Hepatocyte (in vitro differentiated cells): ENCODE measurements around the gene GLIPR1. TPM values are rescaled to one million over a fixed set of nuclear protein-coding genes. Genes with fewer than 3 reads are reported as not detected.
"Not testable (repeated sequence)": the region's sequence is repeated elsewhere in the genome, so short reads cannot be mapped to it uniquely, and the experiment has no call there.

ENCODE experiments used
- DNase-seq: peaks from one replicate; pipeline ENCODE4 v3.0.0-alpha.2; 2016; ENCODE audit warnings: low spot score
- H2AFZ ChIP-seq: fragments of 200-600 bp; sonication (generic); 2 replicates; pipeline ENCODE4 v1.6.0; 2016; ENCODE audit warnings: antibody characterized with exemption, mild to moderate bottlenecking
- H3K27ac ChIP-seq: fragments of 200-600 bp; sonication (generic); 2 replicates; pipeline ENCODE4 v1.5.1; 2016; ENCODE audit warnings: mild to moderate bottlenecking
- H3K27me3 ChIP-seq: fragments of 200-600 bp; sonication (generic); 2 replicates; pipeline ENCODE4 v1.6.1; 2016
- H3K36me3 ChIP-seq: fragments of 200-600 bp; sonication (generic); replicated peaks from 2 replicates; pipeline ENCODE4 v1.5.1; 2016; ENCODE audit warnings: low read depth; ENCODE audit not compliant: insufficient read depth
- H3K4me1 ChIP-seq: fragments of 200-600 bp; sonication (generic); 2 replicates; pipeline ENCODE4 v1.5.1; 2016; ENCODE audit warnings: mild to moderate bottlenecking, moderate library complexity; ENCODE audit not compliant: insufficient read depth
- H3K4me2 ChIP-seq: fragments of 200-600 bp; sonication (generic); 2 replicates; pipeline ENCODE4 v1.6.0; 2016
- H3K4me3 ChIP-seq: fragments of 200-600 bp; sonication (generic); 2 replicates; pipeline ENCODE4 v1.5.1; 2016; ENCODE audit warnings: mild to moderate bottlenecking
- H3K79me2 ChIP-seq: fragments of 200-600 bp; sonication (generic); 2 replicates; pipeline ENCODE4 v1.6.0; 2017; ENCODE audit warnings: mild to moderate bottlenecking
- H3K9me2 ChIP-seq: fragments of 200-600 bp; sonication (generic); replicated peaks from 2 replicates; pipeline ENCODE4 v1.6.0; 2017; ENCODE audit warnings: mild to moderate bottlenecking; ENCODE audit not compliant: insufficient read depth
- H3K9me3 ChIP-seq: fragments of 200-600 bp; sonication (generic); 2 replicates; pipeline ENCODE4 v1.5.1; 2016; ENCODE audit warnings: low read depth, mild to moderate bottlenecking
- H4K20me1 ChIP-seq: fragments of 200-600 bp; sonication (generic); 2 replicates; pipeline ENCODE4 v1.6.0; 2016; ENCODE audit warnings: mild to moderate bottlenecking; ENCODE audit not compliant: insufficient read depth, poor library complexity, severe bottlenecking
- EZH2 ChIP-seq: fragments of 200-600 bp; sonication (generic); IDR thresholded peaks from 2 replicates; pipeline ENCODE4 v1.6.1; 2016; ENCODE audit warnings: antibody characterized with exemption, mild to moderate bottlenecking, borderline replicate concordance
- EZH2phosphoT487 ChIP-seq: fragments of 200-600 bp; sonication (generic); IDR thresholded peaks from one replicate; pipeline ENCODE4 v1.6.1; 2018; ENCODE audit warnings: antibody characterized with exemption, mild to moderate bottlenecking, low read depth, moderate library complexity; ENCODE audit not compliant: unreplicated experiment, severe bottlenecking
- WGBS: methylation state at CpG from one replicate; pipeline ENCODE4 v1.1.6; 2016; ENCODE audit warnings: low lambda C conversion rate; ENCODE audit errors: missing lambda C conversion rate; 5-methylcytosine and 5-hydroxymethylcytosine counted together
- polyA plus RNA-seq: library from polyadenylated mRNA; unstranded; fragments of >200 nt; fragmentation: Nextera tagmentation; extraction: Ambion mirVana; gene quantifications from 2 replicates; pipeline ENCODE4 v1.2.1, GENCODE V29; 2016
- total RNA-seq: library from RNA; depleted of rRNA; stranded (reverse); fragments of >200 nt; gene quantifications from 2 replicates; pipeline ENCODE4 v1.2.3, GENCODE V29; 2014
- TF ChIP-seq, protein P1 (sequence below): fragments of 200-600 bp; sonication (generic); IDR thresholded peaks from 2 replicates; pipeline ENCODE4 v1.5.1; 2016; ENCODE audit warnings: antibody characterized with exemption, mild to moderate bottlenecking; ENCODE audit not compliant: poor library complexity

The GLIPR1 gene
- total and polyA plus RNA-seq, 2 experiments from 2014 or later = 6.9 to 24.5 TPM

- no peak for TF ChIP-seq EZH2
- Histone ChIP-seq H4K20me1 (no peaks in the 10 kb centered on the region), H3K9me2 (no peaks in the 10 kb centered on the region), H3K27ac (no peak overlapping the region), H3K79me2 (peaks cover 52% of the 10 kb centered on the region), H3K36me3 (no peaks in the 10 kb centered on the region), H2AFZ (no peak overlapping the region), H3K4me3 (no peak overlapping the region), H3K27me3 (no peaks in the 10 kb centered on the region), H3K9me3 (no peaks in the 10 kb centered on the region), H3K4me2 (peak overlapping the region; percentile 95), H3K4me1 (peaks cover 8% of the 10 kb centered on the region)
- no peak for DNase-seq
- WGBS = 86% methylated on average over 3 of the region's 4 CpGs
Measured at GRCh38 chr12:75509621-75510020, 29.1 kb downstream of the GLIPR1 start.

- no peaks in the 10 kb centered on the region for H4K20me1 ChIP-seq
- H3K9me3 ChIP-seq = no peaks in the 10 kb centered on the region
- no peaks in the 10 kb centered on the region for H3K36me3 ChIP-seq
- peak within 1 kb of the TSS; percentile 86 for H2AFZ ChIP-seq
- peaks cover 48% of the 10 kb centered on the region for H3K79me2 ChIP-seq
- H3K9me2 ChIP-seq = no peaks in the 10 kb centered on the region
- H3K4me3 ChIP-seq = peak within 1 kb of the TSS; percentile 61
- peak; percentile 97 for DNase-seq
- TF ChIP-seq, protein P1, sequence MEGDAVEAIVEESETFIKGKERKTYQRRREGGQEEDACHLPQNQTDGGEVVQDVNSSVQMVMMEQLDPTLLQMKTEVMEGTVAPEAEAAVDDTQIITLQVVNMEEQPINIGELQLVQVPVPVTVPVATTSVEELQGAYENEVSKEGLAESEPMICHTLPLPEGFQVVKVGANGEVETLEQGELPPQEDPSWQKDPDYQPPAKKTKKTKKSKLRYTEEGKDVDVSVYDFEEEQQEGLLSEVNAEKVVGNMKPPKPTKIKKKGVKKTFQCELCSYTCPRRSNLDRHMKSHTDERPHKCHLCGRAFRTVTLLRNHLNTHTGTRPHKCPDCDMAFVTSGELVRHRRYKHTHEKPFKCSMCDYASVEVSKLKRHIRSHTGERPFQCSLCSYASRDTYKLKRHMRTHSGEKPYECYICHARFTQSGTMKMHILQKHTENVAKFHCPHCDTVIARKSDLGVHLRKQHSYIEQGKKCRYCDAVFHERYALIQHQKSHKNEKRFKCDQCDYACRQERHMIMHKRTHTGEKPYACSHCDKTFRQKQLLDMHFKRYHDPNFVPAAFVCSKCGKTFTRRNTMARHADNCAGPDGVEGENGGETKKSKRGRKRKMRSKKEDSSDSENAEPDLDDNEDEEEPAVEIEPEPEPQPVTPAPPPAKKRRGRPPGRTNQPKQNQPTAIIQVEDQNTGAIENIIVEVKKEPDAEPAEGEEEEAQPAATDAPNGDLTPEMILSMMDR = no peak
- no peak for TF ChIP-seq EZH2
- no peak for TF ChIP-seq EZH2phosphoT487
- H3K4me2 ChIP-seq = peak within 1 kb of the TSS; percentile 95
- H3K27me3 ChIP-seq = no peaks in the 10 kb centered on the region
- 5% methylated on average over 47 of the region's 47 CpGs for WGBS
- peaks cover 8% of the 10 kb centered on the region for H3K4me1 ChIP-seq
- H3K27ac ChIP-seq = peak within 1 kb of the TSS; percentile 81
Measured at GRCh38 chr12:75511116-75512048, 30.8 kb downstream of the GLIPR1 start, which contains the start of gene KRR1. Gene KRR1, minus strand, starts transcription at chr12:75511609. Its CDS starts 12 bp downstream, at chr12:75511597.

DNA sequence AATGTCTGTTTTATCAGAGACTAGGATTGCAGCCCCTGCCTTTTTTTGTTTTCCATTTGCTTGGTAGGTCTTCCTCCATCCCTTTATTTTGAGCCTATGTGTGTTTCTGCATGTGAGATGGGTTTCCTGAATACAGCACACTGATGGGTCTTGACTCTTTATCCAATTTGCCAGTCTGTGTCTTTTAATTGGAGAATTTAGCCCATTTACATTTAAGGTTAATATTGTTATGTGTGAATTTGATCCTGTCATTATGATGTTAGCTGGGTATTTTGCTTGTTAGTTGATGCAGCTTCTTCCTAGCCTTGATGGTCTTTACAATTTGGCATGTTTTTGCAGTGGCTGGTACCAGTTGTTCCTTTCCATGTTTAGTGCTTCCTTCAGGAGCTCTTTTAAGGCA is 40.7 kb downstream of the GLIPR1 start:
- not testable (repeated sequence) for H3K36me3 ChIP-seq, H3K9me2 ChIP-seq, H3K27ac ChIP-seq, H3K9me3 ChIP-seq, DNase-seq, H3K79me2 ChIP-seq, H4K20me1 ChIP-seq, H3K4me2 ChIP-seq, H3K4me3 ChIP-seq, H3K4me1 ChIP-seq, H2AFZ ChIP-seq, H3K27me3 ChIP-seq

DNA sequence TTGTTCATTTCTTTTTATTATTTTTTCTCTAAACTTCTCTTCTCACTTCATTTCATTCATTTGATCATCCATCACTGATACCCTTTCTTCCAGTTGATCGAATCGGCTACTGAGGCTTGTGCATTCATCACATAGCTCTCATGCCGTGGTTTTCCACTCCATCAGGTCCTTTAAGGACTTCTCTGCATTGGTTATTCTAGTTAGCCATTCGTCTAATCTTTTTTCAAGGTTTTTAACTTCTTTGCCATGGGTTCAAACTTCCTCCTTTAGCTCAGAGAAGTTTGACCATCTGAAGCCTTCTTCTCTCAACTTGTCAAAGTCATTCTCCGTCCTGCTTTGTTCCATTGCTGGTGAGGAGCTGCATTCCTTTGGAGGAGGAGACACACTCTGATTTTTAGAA is 41.6 kb downstream of the GLIPR1 start:
- WGBS = 95% methylated on average over 5 of the region's 5 CpGs
- not testable (repeated sequence) for H3K27me3 ChIP-seq, H3K36me3 ChIP-seq, H3K4me3 ChIP-seq, H3K27ac ChIP-seq, H2AFZ ChIP-seq, H3K4me2 ChIP-seq, DNase-seq, H3K4me1 ChIP-seq, H4K20me1 ChIP-seq, H3K9me2 ChIP-seq, H3K79me2 ChIP-seq, H3K9me3 ChIP-seq

DNA sequence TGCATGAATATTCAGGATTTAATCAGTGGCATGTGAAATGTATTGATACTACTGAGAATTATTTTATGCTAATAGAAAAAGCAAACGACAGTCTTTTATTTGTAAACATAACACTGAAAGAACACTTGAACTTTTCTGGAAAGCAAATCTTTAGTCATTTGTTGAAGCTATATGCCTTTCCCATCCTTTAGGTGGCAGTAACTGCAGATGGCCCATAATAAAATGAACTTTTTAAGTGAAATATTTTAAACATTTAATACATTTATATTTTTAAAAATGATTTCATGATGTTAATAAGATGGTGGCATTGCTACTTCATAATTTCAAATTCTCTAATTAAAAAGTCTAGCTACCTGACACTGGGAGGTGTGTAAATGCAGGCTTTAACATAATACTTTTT is 44.7 kb downstream of the GLIPR1 start:
- TF ChIP-seq, protein P1 = peak; percentile 46
- no peak for TF ChIP-seq EZH2
- TF ChIP-seq EZH2phosphoT487 = no peak
- Histone ChIP-seq H3K9me2 (no peaks in the 10 kb centered on the region), H3K4me1 (no peaks in the 10 kb centered on the region), H3K79me2 (no peaks in the 10 kb centered on the region), H3K4me2 (no peak overlapping the region), H4K20me1 (no peaks in the 10 kb centered on the region), H3K4me3 (no peak overlapping the region), H3K27ac (no peak overlapping the region), H3K27me3 (no peaks in the 10 kb centered on the region), H3K36me3 (no peaks in the 10 kb centered on the region), H2AFZ (no peak overlapping the region), H3K9me3 (no peaks in the 10 kb centered on the region)
- 56% methylated on average over 1 of the region's 1 CpG for WGBS
- no peak for DNase-seq
